ENCODE results near the gene ATG2A.

DNA sequence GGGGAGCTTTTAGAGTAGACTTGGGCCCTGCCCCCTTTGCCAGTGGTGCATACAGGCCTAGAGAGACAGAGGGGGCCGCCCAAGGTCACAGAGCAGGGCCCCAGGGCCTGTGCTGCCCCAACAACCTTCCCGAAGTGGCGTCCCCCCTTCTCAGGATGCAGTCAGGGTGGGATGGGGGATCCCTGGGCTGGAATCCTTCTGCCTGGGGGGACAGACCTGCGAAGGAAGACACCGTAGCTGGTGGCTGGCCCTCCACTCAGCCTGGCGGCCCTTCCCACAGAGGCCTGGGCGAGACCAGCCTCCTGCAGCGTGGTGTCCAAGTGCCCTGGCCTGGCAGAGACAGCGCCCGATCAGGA is 24.2 kb downstream of the ATG2A start:
- TF ChIP-seq, protein P1, sequence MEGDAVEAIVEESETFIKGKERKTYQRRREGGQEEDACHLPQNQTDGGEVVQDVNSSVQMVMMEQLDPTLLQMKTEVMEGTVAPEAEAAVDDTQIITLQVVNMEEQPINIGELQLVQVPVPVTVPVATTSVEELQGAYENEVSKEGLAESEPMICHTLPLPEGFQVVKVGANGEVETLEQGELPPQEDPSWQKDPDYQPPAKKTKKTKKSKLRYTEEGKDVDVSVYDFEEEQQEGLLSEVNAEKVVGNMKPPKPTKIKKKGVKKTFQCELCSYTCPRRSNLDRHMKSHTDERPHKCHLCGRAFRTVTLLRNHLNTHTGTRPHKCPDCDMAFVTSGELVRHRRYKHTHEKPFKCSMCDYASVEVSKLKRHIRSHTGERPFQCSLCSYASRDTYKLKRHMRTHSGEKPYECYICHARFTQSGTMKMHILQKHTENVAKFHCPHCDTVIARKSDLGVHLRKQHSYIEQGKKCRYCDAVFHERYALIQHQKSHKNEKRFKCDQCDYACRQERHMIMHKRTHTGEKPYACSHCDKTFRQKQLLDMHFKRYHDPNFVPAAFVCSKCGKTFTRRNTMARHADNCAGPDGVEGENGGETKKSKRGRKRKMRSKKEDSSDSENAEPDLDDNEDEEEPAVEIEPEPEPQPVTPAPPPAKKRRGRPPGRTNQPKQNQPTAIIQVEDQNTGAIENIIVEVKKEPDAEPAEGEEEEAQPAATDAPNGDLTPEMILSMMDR (IDR thresholded peaks at IDR 0.05), result no peak
- TF ChIP-seq POLR2A (IDR thresholded peaks at IDR 0.05), result no peak
- TF ChIP-seq EP300 (IDR thresholded peaks at IDR 0.05), result no peak
